Adipose tissue (tissue), 3 donors: ENCODE data around the gene SCMH1. TPM values are rescaled to one million over a fixed set of nuclear protein-coding genes. Genes with fewer than 3 reads are reported as not detected.
A peak's percentile ranks its signal among the peaks of the same experiment; 100 is the strongest.
"Not testable (repeated sequence)": the region's sequence is repeated elsewhere in the genome, so short reads cannot be mapped to it uniquely, and the experiment has no call there.

Source experiments
- H3K27ac ChIP-seq: one replicate; pipeline ENCODE4 v1.5.1; 2013; ENCODE audit warnings: low read depth, low read length
- WGBS, 3 donors: extraction: QIAGEN DNeasy Blood & Tissue Kit; methylation state at CpG; one replicate each; pipeline ENCODE4 v1.1.7; 2013; 5-methylcytosine and 5-hydroxymethylcytosine counted together
- polyA plus RNA-seq, 3 donors: library from polyadenylated mRNA; stranded (reverse); fragments of 200-250 nt; gene quantifications; one replicate each; pipeline ENCODE4 v1.2.3, GENCODE V29; 2013
- donor health status: healthy with polysubstance abuse.
- donor health status: Bipolar disorder and iron deficiency.
- donor health status: healthy.

Gene SCMH1
- polyA plus RNA-seq, 3 donors: 24.1 to 26.3 (median 24.4) TPM

DNA sequence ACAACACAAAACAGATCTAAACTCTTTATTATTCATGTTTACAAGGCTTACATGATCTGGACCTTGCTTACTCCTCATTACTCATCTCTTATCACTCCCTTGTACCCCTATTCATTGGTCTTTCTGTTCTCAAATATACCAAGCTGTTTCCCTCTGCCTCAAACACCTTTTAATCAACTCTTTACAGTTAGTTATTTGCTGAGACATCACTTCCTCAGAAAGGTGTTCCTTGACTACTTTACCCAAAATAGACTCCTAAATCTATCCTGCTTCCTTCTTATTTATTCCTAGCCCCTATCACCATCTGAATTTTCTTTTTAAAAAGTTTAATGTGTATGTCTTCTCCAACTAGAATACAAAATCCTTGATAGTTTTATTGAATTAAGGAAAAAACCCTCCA, 120.0 kb downstream of the SCMH1 start:
- H3K27ac ChIP-seq: no peak overlapping the region

DNA sequence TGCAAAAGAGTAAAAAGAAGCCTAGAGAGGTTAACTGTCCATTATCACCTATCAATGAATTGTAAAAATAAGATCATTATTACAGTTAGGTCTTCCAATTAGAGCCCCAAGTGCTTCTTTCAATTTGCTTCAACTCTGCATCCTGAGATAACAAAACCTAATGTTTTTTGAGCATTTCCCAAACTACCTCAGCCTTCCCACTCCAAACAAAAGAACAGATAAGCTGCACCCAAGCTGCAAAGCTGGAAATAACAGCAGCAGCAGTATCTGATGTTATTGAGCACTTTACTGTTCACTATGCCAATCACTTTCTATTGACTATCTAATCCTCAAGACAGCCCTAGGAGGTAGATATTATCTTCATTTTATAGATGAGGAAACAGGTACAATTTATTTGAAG, 123.5 kb downstream of the SCMH1 start:
- H3K27ac ChIP-seq: no peak overlapping the region

DNA sequence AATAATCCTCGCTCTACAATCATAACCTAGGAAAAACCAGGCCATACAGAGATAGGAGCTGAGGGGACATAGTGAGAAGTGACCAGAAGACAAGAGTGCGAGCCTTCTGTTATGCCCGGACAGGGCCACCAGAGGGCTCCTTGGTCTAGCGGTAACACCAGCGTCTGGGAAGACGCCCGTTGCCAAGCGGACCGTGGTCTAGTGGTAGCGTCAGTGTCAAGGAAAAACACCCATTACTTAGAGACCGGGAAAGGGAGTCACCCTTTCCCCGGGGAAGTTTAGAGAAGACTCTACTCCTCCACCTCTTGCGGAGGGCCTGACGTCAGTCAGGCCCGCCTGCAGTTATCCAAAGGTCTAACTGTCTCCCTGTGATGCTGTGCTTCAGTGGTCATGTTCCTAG, 124.9 kb downstream of the SCMH1 start:
- H3K27ac ChIP-seq: not testable (repeated sequence)
- WGBS, 3 donors: 81 to 87% (median 82%) methylated on average over 12 to 14 of the region's 15 CpGs

DNA sequence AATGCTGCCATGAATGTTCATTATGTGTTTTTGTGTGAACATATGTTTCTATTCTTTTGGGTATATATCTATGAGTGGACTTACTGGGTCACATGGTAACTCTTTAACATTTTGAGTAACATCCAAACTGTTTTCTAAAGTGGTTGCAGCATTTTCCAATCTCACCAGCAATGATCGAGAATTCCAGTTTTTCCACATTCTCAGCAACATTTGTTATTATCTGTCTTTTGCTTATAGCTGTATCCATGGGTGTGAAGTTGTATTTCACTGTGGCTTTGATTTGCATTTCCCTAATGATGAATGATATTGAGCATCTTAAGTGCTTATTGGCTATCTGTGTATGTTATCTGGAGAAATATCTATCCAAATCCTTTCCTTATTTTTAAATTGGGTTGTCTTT, 131.4 kb downstream of the SCMH1 start:
- H3K27ac ChIP-seq: no peak overlapping the region
- WGBS, 3 donors: 74 to 95% (median 91%) methylated on average over 1 of the region's 1 CpG

DNA sequence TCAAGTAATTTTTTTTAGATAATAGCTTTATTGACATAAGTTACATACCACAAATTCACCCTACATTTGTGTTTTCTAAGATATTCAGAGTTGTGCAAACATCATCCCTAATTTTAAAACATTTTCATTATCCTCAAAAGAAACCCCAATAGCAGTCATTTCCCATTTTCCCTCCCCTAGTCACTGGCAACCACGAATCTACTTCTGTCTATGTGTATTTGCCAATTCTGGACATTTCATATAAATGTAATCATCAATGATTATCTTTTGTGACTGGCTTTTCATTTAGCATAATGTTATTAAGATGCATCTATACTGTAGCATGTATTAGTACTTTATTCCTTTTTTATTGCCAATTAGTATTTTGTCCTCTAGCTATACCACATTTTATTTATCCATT, 131.8 kb downstream of the SCMH1 start:
- H3K27ac ChIP-seq: no peak overlapping the region
- WGBS, 3 donors: 36 to 50% (median 49%) methylated on average over 1 of the region's 1 CpG

DNA sequence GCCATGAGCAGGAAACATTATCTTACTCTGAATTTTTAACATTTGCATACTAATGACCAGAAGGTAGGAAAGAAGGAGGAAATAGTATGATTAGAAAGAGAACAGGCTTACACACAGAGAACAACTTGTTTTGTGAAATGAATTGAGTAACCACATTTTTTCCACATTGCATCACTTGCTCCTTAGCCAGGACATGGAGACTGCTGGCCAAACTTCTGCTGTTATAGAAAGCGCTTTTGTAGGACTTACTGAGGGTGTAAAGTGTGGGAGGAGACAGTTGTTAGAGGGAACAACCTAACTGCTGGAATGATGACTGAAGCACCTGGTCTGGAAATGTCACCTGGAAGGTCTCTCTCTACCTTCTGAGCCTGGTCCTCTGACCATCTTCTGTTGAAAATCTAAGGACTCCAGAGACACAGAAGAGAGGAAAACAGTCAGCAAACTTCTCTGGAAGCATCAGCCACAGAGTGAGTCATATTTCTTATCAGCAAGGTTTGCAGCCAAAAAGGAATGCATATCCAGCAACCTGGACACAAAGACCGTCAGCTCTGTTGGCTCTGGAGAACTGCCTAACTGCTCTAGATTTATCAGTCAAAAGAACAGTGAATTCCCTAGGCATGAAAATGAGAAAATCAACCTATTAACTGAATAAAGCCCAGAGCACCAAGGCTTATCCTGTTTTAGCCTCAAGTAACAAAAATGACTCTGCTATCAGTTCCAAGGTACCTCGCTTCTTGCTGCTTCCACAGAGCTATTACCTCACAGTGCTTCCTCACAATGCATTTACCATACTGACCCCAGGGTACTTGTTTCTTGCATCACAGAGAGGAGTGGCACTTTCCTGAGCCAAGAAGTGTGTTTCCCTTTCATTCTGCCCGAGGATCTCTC, 132.6 kb downstream of the SCMH1 start:
- H3K27ac ChIP-seq: peak overlapping the region; percentile 56
- 19 to 20% (median 20%) methylated on average over 4 of the region's 4 CpGs for WGBS, 3 donors

DNA sequence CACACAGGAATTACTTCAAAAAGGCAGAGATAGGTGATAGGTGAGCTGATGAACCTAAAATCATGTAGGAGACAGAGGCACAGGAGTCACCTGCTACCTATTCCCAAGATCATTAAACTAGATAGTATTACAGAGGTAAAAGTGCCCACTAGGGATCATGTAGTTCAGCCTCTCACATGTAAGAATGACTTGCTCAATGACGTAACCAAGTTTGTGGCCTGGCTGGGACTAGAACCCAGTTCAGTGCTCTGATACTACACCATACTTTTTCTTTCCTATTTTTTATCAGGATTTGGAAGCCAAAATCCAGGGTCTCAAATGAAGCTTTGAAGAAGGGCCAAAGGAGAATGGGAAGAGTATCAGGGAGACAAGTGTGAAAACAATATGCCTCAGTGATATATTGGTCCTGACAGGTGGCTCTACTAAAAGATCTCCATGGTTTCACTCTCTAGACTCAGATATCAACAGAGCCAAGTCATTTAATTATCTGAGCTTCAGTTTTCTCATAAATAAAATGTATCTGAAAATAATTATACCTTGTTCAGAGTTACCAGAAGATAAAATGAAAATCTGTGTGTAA, 133.3 kb downstream of the SCMH1 start:
- peak overlapping the region; percentile 35 for H3K27ac ChIP-seq
- 38 to 73% (median 40%) methylated on average over 1 of the region's 1 CpG for WGBS, 3 donors

DNA sequence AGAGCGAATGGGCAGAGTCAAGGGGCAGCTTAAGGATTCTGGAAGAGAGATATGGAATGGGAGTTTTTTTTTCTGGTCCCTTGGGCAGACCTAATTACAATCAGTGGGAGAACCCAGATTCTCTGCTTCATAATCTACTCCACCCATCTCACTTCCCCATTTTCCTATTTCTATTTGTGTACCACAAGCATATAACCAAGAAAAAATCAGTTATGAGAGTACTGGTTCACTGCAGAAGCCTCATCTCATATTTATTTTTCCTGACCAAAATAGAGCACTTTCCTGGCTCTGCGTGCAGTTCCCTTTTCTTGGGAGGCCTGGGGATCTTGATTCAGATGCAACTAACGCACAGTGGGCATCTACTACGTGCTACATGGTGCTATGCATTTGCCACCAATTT, 138.3 kb downstream of the SCMH1 start:
- no peak overlapping the region for H3K27ac ChIP-seq
- 60 to 90% (median 78%) methylated on average over 4 of the region's 4 CpGs for WGBS, 3 donors

DNA sequence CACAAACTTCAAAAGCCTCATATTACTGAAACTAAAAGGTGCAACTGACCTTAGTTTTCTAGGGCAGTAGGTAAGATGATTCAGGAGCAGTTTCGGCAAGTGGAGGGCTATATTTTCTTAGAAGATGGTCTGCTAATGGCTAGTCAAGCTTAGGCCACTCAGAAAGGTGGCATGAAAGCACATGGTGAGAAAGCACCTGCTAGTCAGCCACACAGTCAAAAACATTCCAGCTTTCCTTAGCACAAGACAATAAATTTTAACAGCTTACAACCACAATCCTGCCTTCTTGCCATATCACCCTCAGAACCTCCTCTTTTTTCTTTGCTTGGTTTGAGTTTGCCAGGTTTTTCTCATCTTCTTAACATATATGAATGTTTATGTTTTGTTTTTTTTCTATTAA, 139.5 kb downstream of the SCMH1 start:
- no peak overlapping the region for H3K27ac ChIP-seq
- WGBS, 3 donors: 55 to 81% (median 70%) methylated on average over 1 of the region's 1 CpG

DNA sequence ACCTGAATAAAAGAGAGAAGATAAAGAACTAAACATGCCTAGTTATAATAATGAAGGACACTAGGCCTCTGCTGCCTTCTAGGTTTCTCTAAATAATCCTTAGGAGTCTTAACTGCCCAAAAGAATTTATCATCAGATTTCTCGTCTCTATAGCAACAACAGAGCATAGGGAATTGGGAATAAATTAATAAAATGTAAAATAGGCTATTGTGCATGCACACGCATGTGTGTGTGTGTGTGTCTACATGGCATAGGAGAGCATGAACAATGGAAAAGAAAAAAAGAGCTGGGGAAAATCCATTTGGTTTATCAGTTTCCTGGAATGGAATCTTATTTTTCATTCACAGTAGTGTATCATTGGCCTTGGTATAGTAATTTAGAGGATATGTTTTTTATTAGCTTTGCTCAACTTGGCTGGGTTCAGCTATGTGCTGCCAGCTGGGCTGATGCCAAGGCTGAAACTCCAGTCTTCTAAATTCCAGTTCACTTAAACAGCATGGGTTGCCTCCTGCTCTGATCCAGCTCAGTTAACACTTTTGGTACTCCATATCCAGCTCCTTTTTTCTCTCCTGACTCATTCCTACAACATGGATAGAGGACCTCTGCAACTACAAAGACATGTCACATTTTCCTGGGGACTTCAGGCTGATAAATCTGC, 140.0 kb downstream of the SCMH1 start:
- WGBS, 3 donors: 30 to 49% (median 34%) methylated on average over 2 of the region's 2 CpGs
- H3K27ac ChIP-seq: no peak overlapping the region

DNA sequence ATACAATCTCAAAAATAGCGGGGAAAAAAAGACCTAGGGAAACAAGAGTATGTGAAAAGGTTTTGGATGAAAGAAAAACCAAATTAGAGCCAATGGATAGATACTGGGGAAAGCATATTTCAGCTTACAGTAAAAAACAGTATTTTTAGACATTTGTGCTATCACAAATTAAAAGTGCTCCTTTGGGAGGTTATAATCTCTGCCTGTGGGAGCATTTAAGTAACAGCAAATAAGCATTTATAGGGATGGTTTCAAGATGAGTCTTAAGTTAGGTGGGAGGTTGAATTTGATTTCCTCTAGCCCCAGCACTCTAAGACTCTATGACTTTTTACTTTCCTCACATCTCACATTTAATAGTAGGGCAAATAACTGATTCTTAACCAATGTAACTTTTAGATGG, 141.0 kb downstream of the SCMH1 start:
- 71 to 85% (median 81%) methylated on average over 1 of the region's 1 CpG for WGBS, 3 donors
- no peak overlapping the region for H3K27ac ChIP-seq

DNA sequence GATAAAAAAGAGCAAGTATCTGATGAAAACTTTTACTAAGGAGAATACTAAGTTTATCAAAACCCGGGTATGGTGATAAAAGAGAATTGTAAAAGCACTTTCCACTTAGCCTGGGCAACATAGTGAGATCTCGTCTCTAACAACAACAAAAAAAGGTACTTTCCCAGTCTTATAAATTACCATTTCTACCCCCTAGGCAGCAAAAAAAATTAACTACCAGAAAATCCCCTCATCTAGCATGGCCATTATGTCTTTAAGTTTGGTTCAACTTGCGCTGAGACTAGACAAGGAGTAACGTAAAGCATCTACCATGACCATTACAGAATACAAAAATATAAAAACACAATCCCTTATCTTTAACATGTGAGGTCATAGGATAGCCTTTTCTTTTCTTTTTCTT, 141.9 kb downstream of the SCMH1 start:
- 92 to 99% (median 94%) methylated on average over 4 of the region's 4 CpGs for WGBS, 3 donors
- H3K27ac ChIP-seq: no peak overlapping the region

DNA sequence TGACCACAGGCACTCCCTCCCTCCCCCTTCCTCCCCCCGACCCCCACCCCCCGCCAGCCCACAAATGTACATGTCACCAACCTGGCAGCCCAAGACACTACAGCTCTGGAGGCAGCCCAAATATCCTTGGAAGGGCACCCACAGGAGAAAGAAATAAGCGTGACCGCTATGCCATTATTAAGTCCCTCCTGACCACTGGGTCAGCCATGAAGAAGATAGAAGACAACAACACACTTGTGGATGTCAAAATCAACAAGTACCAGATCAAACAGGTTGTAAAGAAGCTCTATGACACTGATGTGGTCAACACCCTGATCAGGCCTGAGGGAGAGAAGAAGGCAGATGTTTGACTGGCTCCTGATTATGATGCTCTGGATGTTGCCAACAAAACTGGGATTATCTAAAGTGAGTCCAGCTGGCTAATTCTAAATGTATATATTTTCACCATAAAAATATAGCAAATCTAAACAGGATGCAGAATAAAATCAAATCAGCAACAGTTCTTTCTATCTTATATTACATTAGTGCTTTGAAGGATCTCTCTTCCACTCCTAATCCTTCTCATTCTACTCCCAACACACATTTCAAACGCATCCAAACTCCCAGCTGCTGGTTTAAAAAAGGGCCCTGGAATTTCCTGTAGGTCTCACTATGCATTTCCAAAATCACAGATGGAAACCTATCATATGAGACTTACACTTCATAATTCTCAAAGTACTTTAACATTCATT, 143.2 kb downstream of the SCMH1 start:
- no peak overlapping the region for H3K27ac ChIP-seq
- WGBS, 3 donors: 93 to 96% (median 94%) methylated on average over 5 of the region's 5 CpGs

DNA sequence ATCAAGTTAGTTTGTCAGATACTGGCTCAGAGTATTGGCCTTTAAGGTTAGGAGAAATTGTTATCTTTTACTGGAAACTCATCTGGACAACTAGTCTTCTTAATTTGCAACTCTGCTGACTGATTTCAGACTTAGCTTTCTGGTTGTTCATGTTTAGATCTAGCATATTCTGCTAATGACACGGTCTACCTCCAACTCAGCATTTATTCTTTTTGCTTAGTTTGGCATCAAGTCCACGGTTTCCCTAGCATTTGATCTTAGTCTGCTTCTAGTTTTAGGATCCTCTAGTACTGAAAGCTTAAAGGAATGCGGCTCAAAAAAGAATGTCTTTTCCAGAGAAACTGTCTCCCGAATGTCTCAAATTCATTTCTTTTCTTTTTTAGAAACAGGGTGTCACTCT, 145.0 kb downstream of the SCMH1 start:
- whole genome bisulfite sequencing, 3 donors: 88 to 89% (median 89%) methylated on average over 4 of the region's 4 CpGs
- no peak overlapping the region for H3K27ac ChIP-seq

DNA sequence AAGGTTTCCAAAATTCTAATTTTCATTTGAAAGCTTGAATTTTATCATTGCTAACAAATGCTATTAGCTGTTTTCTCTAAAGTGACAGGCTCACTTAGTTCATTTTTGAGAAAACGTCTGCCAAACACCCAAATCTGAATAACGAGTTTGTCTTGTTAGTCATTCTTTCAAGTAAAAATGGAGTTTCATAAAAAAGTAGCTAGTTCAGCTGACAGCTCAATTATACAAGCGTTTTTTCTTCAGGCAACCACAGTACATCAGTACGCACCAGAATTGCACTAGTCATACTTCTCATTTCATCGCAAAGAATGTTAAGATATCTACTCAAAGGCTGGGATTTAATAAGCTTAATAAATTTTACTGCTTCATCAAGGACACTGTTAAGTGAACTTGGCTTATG, 148.3 kb downstream of the SCMH1 start:
- H3K27ac ChIP-seq: no peak overlapping the region
- 73 to 77% (median 75%) methylated on average over 5 of the region's 5 CpGs for WGBS, 3 donors

DNA sequence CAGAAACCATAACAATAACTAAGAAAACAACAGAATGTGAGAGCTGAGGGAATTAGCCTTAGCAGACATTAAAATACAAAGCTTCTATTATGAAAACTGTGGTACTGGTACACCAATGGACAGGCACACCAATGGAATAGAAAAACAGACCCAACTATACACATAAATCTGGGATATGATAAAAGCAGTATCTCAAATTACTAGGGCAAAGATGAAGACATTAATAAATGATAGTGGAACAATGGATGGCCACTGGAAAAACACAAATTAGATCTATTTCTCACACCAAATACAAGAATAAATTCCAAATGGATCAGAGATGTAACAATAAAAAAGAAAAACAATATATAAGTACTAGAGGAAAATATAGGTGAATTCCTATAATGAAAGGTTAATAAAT, 155.2 kb downstream of the SCMH1 start:
- H3K27ac ChIP-seq: no peak overlapping the region

DNA sequence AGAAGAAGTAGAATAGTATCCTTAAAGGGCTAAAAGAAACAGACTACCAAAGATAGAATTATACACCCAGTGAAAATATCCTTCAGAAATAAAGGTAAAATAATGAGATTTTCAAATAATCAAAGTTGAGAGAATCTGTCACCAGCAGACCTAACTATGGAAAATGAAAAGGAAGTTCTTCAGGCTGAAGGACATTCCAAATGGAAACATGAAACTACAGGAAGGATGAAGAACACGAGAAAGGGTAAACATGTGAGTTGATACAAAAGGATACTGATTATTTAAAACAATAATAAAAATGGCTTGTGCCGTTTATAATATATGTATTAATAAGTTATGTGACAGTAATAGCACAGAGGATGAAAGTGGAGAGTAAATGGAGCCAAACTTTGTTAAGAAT, 163.5 kb downstream of the SCMH1 start:
- WGBS, 3 donors: 75 to 92% (median 81%) methylated on average over 2 of the region's 2 CpGs
- H3K27ac ChIP-seq: no peak overlapping the region

DNA sequence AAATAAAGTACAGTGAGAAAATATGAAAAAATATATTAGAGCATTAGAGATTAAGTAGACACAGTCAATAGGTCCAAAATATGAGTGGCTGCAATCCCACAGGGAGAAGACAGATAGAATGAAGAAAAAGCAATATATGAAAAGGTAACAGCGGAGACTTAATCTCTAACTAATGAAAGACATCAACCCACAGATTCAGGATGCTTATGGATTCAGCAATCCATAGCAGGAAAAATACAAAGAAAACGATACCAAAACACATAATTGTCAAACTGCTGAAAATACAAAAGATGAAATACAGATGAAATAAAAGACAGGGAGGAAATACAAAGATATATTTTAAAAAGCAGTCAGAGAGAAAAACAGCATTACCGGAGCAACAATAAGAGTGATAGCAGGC, 163.9 kb downstream of the SCMH1 start:
- 98 to 100% (median 98%) methylated on average over 3 of the region's 3 CpGs for WGBS, 3 donors
- H3K27ac ChIP-seq: no peak overlapping the region

DNA sequence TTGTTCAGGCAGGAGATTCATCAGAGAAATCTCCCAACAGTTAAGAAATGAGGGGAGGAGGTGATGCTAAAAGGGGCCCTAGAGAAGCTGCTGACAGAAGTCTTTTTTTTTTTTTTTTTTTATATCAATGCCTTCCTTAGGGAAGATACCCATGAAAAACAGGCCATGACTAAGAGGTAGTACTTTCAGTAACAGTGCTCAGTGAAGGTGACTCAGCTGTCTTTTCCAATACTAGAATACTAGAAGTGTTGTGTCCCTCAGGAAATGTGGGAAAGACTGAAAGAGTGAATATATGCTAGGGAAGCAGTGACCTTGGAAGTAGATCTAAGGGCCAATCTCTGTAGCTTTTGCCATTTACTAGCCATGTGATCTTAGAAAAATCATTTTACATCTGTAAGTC, 168.1 kb downstream of the SCMH1 start:
- H3K27ac ChIP-seq: no peak overlapping the region
